Non-pigmented ciliary epithelial cell (primary cell): ENCODE results near the gene KLF14.
"Not testable (repeated sequence)": the region's sequence is repeated elsewhere in the genome, so short reads cannot be mapped to it uniquely, and the experiment has no call there.

Experiments
- DNase-seq: peaks from one replicate; pipeline ENCODE4 v3.0.0-alpha.2; 2010; ENCODE audit warnings: low read depth

Gene KLF14

DNA sequence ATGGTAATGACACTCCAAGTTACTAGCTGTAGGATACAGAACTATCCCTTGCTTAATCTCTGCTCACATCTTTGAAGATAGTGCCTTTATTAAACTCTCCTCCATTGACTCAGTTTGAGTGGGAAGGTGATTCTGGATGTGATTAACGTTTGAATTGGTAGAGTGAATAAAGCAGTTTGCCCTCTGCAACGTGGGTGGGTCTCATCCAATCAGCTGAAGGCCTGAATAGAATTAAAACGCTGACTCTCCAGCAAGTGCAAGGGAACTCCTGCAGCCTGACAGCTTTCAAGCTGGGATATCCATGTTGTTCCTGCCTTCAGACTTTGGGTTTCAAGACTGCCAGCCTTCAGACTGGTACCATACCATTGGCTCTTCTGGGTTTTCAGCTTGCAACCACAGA is 21.6 kb downstream of the KLF14 start:
- no peak for DNase-seq

DNA sequence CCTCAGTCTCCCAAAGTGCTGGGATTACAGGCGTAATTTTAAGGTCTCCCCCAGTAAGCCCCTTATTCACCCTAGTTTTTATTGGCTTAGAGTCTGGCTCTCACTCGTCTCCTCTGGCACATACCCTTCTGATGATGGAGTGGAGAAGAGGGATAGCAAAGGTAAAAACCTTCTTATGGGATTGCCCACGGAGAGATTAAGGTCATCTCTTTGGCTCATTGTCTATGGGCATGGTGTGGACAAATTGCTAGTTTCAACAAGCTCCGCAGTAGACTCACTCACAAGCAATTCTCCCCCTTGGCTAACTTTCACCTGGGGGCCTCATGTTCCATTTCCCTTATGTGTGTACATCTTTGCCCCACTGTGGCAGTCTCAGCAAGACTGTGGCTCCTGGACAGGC is 25.2 kb downstream of the KLF14 start:
- DNase-seq: no peak

DNA sequence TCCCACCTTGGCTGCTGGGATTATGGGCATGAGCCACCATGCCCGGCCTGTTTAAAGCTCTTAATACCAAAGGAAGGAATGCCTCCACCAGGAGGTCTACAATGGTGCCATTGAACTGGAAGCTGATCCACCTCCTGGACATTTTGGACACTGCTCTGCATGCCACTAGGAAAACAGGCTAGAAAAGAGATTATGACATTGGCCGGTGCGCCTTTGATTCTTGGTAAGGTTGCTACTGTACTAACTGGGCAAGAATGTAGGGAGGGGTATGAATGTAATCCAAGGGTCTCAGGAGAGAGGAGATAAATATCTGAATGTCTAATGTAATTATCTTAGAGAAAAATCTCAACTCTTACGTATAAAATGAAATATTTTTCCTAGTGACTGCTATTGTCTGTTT is 26.0 kb downstream of the KLF14 start:
- no peak for DNase-seq

DNA sequence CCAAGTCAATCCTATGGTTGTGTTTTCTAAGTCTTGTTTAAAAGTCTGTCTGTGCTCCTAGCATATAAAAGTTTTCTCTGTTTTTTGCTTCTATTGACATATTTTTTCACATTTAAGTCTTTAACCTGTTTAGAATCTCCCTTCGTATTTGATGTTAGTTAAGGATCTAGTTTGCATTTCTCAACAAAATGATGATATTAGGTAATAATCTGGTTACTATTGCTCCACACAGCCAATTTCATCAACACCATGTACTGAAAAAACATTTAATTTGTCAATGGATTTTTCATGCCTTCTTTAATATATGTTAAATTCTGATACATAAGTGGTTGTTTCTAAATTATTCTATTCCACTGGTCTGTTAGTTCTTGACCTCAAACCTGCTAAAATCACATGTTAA is 30.2 kb downstream of the KLF14 start:
- no peak for DNase-seq

DNA sequence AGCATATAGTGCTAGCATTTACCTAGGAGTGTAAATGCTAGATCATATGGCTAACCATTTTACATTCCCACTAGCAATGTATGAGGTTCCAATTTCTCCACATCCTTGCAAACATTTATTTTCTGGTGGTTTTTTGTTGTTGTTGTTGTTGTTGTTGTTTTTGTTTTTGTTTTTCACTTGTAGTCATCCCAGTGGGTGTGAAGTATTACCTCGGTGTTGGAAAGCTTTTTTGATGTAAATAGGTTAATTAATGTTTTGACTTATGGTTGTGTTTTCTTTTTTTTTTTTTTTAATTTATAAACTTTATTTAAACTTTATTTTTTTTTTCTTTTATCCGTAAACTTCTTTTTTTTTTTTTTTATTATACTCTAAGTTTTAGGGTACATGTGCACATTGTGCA is 32.4 kb downstream of the KLF14 start:
- DNase-seq: no peak

DNA sequence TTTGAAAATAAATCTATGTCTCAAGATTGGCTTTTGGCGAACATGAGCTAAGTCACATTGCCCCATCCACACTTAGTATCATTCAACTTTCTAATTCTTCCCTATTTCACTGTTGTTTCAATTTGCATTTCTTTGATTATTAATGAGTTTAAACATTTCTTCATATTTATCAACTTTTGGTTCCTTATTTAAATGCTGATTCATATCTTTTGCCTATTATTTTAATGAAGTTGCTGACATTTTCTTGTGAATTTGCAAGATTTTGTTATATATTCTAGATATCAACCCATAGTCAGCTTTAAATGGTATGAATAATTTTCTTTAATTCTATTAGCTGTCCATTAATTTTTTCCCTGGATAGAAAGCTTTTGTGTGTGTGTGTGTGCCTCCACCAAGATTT is 33.2 kb downstream of the KLF14 start:
- DNase-seq: no peak

DNA sequence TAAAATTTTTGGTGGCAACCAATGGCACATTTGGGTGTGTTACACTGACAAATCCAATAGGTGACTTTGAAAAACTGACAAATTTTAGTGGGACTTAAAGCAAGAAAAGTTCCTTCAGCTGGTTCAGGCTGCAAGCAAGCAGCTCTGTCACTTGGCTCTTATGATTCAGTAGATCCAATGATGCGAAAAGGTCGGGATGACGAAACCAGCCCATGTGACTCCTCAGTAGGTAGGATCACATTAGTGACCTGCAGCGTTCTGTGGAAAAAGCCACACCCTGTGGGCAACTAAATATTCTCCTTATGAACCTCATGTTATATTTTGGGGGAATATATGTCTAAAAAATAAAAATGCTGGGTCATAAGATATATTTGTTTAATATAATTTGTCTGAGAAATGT is 34.3 kb downstream of the KLF14 start:
- no peak for DNase-seq

DNA sequence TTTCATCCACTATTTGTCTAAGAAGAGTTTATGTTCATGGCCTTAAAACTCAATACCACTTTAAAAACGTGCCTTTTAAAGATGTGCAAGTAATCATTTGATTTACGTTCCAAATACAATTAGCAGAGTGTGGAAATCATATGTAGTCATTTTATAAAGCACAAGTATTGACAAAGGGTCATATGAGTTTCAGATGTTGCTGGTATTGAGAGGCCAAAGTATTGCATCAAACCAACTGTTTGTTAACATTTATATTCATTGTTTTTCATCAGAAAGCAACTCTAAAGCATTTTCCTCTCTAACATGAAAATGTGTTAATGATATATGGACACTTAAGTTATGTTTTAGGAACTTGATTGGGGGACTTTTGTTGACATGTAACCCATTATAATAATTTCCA is 36.2 kb downstream of the KLF14 start:
- no peak for DNase-seq

DNA sequence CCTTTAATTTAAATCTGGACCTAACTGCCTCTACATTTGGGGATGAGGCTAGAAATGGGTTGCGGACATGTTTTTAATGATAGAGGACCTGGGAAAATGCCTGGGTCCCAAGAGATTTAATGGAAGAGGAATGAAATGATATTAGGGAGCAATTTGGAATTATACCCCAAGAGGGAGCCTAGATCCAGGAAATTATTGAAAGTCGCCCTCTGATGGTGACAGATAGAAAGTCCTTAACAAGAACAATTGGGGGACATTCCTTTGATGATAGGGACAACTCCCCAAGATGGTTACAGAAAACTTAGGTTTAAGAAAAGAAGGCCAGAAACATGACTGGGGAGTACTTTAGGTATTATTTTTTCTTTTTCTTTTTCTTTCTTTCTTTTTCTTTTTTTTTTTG is 38.2 kb downstream of the KLF14 start:
- DNase-seq: peak; percentile 17

DNA sequence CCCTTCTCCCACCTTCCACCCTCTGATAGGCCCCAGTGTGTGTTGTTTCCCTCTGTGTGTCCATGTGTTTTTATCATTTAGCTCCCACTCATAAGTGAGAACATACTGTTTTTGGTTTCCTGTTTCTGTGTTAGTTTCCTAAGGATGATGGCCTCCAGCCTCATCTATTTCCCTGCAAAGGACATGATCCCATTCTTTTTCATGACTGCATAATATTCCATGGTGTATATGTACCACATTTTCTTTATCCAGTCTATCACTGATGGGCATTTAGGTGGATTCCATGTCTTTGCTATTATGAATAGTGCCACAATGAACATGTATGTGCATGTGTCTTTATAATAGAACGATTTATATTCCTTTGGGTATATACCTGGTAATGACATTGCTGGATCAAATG is 41.6 kb downstream of the KLF14 start:
- DNase-seq: not testable (repeated sequence)

DNA sequence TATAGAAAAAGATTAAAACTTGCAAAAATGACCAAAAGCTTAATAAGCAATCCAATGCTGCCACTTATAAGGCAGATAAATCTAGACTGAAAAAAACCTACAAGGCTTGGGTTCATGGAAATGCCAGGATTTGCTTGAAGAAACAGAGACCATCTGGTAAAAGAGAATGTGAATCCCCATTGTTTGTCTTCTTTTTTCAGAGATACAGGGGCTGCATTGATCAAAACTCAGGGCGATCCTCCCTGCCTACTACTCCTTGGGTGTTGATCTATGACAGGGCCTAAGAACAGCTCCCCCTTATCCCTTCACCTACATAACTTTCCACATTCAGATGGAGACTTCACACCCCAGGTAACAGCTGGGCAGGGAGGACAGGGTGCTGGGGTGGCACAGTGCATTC is 44.3 kb downstream of the KLF14 start:
- no peak for DNase-seq

DNA sequence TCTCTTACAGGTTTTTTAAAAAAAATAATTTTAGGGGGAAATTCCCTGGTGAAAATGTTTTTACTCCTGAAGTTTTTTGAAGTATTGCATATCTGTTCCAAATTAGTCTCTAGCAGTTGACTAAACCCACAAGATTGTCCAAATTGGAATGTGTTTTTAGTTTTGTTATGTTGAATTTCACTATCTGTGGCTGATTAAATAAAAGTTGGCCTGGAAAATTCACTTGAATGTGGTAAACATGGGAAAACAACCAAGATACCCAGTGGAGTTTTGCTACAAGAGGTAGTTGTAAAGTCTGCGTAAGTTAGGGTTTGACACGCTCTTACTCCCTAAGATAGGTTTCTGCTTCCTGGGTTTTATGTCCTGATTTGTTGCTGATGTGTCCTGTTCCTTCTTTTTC is 51.0 kb downstream of the KLF14 start:
- DNase-seq: no peak
